ENCODE results near the gene SLC49A3. TPM values are rescaled to one million over a fixed set of nuclear protein-coding genes. Genes with fewer than 3 reads are reported as not detected.
A peak's percentile ranks its signal among the peaks of the same experiment; 100 is the strongest.
"Not testable (repeated sequence)": the region's sequence is repeated elsewhere in the genome, so short reads cannot be mapped to it uniquely, and the experiment has no call there.

The SLC49A3 gene
- total RNA-seq, 1 donor from 2014 or later: 1.9 TPM

DNA sequence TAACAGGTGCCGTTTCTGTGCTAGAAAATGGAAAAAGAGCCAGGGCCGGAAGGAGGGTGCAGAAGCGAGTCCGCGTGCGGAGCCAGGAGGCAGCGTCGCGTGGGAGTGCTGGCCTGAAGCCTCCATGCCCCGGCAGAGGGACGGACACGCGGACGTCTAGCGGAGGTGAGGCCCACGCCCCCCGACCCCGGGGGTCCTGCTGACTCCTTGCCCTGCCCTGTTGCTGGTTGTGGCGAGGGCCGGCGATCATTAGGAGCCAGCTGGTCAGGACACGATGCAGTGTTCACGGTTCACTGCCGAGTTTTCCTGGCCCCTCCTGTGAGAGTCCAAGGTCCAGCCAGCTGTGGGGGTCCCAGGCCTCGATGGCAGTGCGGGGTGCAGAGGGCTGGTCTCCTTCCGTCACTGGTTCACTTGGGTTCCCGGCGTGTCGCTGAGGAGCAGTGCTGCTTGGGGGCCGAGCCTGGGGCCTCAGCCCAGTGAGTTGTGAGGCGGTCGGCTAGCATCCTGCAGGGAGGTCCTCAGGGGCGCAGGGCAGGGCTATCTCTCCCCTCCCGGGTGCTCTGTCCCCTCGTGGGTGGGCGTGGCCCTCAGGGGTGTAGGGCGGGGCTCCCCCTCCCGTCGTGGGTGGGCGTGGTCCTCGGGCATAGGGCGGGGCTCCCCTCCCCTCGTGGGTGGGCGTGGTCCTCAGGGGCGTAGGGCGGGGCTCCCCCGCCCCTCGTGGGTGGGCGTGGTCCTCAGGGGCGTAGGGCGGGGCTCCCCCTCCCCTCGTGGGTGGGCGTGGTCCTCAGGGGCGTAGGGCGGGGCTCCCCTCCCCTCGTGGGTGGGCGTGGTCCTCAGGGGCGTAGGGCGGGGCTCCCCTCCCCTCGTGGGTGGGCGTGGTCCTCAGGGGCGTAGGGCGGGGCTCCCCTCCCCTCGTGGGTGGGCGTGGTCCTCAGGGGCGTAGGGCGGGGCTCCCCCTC is 42.3 kb upstream of the SLC49A3 start:
- not testable (repeated sequence) for H2AFZ ChIP-seq (replicated peaks); DNase-seq (ENCODE audit: low spot score); H3K4me2 ChIP-seq; H3K27me3 Mint-ChIP-seq (ENCODE audit: insufficient read depth, low read depth); H3K4me3 ChIP-seq; H3K4me1 ChIP-seq; H3K9me3 Mint-ChIP-seq; H3K9me3 ChIP-seq (ENCODE audit: low read depth); H3F3A ChIP-seq (ENCODE audit: low read depth); H3K36me3 ChIP-seq; H3K4me1 Mint-ChIP-seq; H3K4me3 Mint-ChIP-seq; H3K9ac ChIP-seq; H3K27me3 ChIP-seq; H3K27ac ChIP-seq
- H3K27ac Mint-ChIP-seq: peak overlapping the region; percentile 48
- peaks cover 39% of the 10 kb centered on the region for H4K20me1 ChIP-seq (ENCODE audit: low read depth)
- H3K36me3 Mint-ChIP-seq: peaks cover 33% of the 10 kb centered on the region
- H3K79me2 ChIP-seq (ENCODE audit: low read depth): peaks cover 37% of the 10 kb centered on the region

DNA sequence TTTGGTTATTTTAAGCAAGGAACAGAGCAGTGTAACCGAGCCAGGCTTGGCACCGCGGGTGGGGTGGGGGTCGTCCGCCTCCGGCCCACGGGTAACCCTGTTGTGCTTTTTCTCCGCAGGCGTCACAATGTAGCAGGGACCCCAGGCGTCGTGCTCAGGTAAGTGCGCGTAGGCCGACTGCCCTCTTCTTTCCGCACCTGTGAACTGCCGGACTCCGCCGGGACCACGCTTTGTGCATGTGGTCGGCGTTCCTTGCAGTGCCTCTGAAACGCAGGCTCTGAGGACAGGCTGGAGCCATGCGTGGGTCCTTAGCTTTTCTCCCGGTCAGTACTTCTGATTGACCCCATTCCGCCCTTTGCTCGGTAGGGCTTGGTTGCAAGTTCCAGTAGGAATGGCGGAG is 41.6 kb upstream of the SLC49A3 start:
- Histone ChIP-seq H3K9me3 (ENCODE audit: low read depth) (no peaks in the 10 kb centered on the region), H3K4me3 (no peak overlapping the region), H3K4me1 (no peaks in the 10 kb centered on the region), H3K36me3 (no peaks in the 10 kb centered on the region), H2AFZ (replicated peaks) (no peak overlapping the region), H4K20me1 (ENCODE audit: low read depth) (peaks cover 46% of the 10 kb centered on the region), H3K9ac (no peak overlapping the region), H3K27ac (no peak overlapping the region), H3F3A (ENCODE audit: low read depth) (peaks cover 3% of the 10 kb centered on the region), H3K27me3 (no peaks in the 10 kb centered on the region), H3K4me2 (no peak overlapping the region), H3K79me2 (ENCODE audit: low read depth) (peaks cover 44% of the 10 kb centered on the region)
- peaks cover 5% of the 10 kb centered on the region for H3K4me1 Mint-ChIP-seq
- peak overlapping the region; percentile 48 for H3K27ac Mint-ChIP-seq
- peaks cover 31% of the 10 kb centered on the region for H3K36me3 Mint-ChIP-seq
- TF ChIP-seq EZH2 (IDR thresholded peaks at IDR 0.05) (no peak), EZH2phosphoT487 (IDR thresholded peaks at IDR 0.05) (no peak)
- TF ChIP-seq, protein P1, sequence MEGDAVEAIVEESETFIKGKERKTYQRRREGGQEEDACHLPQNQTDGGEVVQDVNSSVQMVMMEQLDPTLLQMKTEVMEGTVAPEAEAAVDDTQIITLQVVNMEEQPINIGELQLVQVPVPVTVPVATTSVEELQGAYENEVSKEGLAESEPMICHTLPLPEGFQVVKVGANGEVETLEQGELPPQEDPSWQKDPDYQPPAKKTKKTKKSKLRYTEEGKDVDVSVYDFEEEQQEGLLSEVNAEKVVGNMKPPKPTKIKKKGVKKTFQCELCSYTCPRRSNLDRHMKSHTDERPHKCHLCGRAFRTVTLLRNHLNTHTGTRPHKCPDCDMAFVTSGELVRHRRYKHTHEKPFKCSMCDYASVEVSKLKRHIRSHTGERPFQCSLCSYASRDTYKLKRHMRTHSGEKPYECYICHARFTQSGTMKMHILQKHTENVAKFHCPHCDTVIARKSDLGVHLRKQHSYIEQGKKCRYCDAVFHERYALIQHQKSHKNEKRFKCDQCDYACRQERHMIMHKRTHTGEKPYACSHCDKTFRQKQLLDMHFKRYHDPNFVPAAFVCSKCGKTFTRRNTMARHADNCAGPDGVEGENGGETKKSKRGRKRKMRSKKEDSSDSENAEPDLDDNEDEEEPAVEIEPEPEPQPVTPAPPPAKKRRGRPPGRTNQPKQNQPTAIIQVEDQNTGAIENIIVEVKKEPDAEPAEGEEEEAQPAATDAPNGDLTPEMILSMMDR (IDR thresholded peaks at IDR 0.05): no peak
- H3K4me3 Mint-ChIP-seq: no peak overlapping the region
- H3K27me3 Mint-ChIP-seq (ENCODE audit: insufficient read depth, low read depth): peaks cover 5% of the 10 kb centered on the region
- DNase-seq (ENCODE audit: low spot score): no peak
- H3K9me3 Mint-ChIP-seq: peaks cover 3% of the 10 kb centered on the region

DNA sequence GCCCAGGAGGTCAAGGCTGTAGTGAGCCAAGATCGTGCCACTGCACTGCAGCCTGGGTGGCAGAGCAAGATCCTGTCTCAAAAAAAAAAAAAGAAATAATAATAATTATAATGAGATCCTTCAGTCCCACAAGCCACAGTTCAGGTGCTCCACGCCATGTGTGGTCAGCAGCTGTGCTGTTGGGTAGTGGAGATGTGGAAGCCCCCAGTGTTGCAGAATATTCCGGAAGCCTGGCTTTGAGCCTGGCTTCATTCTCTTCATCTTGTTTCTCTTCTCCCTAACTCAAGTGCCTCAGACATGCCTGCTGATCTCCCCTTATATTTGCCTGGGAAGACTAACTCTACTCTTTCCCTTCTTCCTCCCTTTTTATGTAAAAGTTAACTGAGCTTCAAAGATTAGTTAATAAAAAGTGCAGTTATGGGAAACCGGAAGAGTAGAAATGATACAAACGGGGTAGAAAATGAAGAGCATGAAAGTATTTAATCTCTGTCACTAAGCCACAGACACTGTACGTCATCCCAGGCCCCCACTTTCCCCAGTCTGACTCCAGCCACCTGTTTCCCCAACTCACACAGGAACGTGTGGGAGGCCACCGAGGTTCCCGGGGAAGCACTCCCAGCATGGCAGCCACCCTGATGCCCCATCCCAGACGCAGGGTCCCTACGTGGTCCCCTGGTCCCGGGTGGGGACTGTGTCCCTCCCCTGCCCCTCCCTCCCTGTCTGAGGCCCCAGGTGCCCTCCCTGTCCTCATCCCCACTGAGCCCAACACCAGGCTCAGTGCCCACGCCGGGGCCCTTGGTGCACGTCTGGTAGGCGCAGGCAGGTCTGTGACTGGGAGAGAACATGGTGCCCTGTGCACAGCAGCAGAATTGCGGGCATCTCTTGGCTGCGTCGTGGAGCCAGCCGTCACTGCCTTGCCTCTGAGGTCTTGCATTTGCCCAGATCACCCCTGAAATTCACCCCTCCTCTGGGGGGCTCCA is 40.7 kb upstream of the SLC49A3 start:
- Histone ChIP-seq H3F3A (ENCODE audit: low read depth) (peaks cover 3% of the 10 kb centered on the region), H3K9me3 (ENCODE audit: low read depth) (no peaks in the 10 kb centered on the region), H3K27me3 (no peaks in the 10 kb centered on the region), H3K36me3 (no peaks in the 10 kb centered on the region), H3K4me1 (no peaks in the 10 kb centered on the region), H3K9ac (no peak overlapping the region), H4K20me1 (ENCODE audit: low read depth) (peaks cover 55% of the 10 kb centered on the region), H3K79me2 (ENCODE audit: low read depth) (peaks cover 53% of the 10 kb centered on the region), H3K4me3 (no peak overlapping the region), H2AFZ (replicated peaks) (no peak overlapping the region), H3K27ac (peak overlapping the region; percentile 20), H3K4me2 (no peak overlapping the region)
- Mint-ChIP-seq H3K27ac (peak overlapping the region; percentile 13), H3K36me3 (peaks cover 31% of the 10 kb centered on the region), H3K9me3 (peaks cover 3% of the 10 kb centered on the region), H3K4me3 (no peak overlapping the region), H3K4me1 (peaks cover 10% of the 10 kb centered on the region), H3K27me3 (ENCODE audit: insufficient read depth, low read depth) (peaks cover 5% of the 10 kb centered on the region)
- DNase-seq (ENCODE audit: low spot score): no peak
- TF ChIP-seq EZH2phosphoT487 (IDR thresholded peaks at IDR 0.05) (no peak), EZH2 (IDR thresholded peaks at IDR 0.05) (no peak)
- TF ChIP-seq, protein P1 (IDR thresholded peaks at IDR 0.05): no peak
